ENCODE data around the gene MEGF6. TPM values are rescaled to one million over a fixed set of nuclear protein-coding genes. Genes with fewer than 3 reads are reported as not detected.
A peak's percentile ranks its signal among the peaks of the same experiment; 100 is the strongest.

The MEGF6 gene
- total RNA-seq, 1 experiment from 2014 or later = 21.3 TPM

DNA sequence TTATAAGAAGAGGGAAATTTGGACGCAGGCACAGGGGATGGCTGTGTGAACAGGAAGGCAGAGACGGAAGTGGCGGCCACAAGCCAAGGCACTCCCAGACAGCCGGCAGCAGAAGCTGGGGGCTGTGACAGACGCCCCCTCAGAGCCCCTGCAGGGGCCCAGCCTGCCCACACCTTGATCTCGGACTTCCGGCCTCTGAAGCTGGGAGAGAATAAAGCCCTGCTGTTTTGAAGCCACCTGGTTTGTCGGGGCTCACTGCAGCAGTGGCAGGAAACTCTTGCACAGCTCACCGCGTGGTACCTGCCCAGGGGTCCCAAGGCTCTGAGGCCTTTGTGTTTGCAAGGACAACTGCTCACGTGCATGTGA is 13.7 kb downstream of the MEGF6 start:
- no peak for DNase-seq
- H2BK120ac ChIP-seq (ENCODE audit: low read depth, low read length, poor library complexity, severe bottlenecking) = no peak overlapping the region
- no peak overlapping the region for H3K18ac ChIP-seq (ENCODE audit: insufficient read length, low read depth, low read length)
- Mint-ChIP-seq H3K4me3 (peak overlapping the region in 1 of 2 experiments; percentile 60; a peak in 2 of 5 replicates), H3K9me3 (no peaks in the 10 kb centered on the region), H3K27me3 (ENCODE audit: low read depth) (no peaks in the 10 kb centered on the region), H3K36me3 (ENCODE audit: insufficient read depth in 1 of 3, low read depth in 3 of 3) (peaks cover 0 to 2% (median 0%) of the 10 kb centered on the region in 3 experiments; a peak in 2 of 7 replicates), H3K4me1 (peaks cover 17 to 28% of the 10 kb centered on the region in 2 experiments), H3K27ac (peak overlapping the region; percentile 59 to 96 (median 93); a peak in 5 of 7 replicates)
- no peak overlapping the region for H3K27ac ChIP-seq (ENCODE audit: insufficient read length, low read depth, low read length)
- no peaks in the 10 kb centered on the region for H3K27me3 ChIP-seq (ENCODE audit: insufficient read depth, low read length)
- no peak overlapping the region for H3K9ac ChIP-seq (ENCODE audit: extremely low read depth, insufficient read length, low read length)
- no peak overlapping the region for H3T11ph ChIP-seq (ENCODE audit: low read length)
- no peaks in the 10 kb centered on the region for H4K20me1 ChIP-seq (ENCODE audit: control insufficient read depth, insufficient read depth, insufficient read length)
- no peak overlapping the region for H3K4me2 ChIP-seq (ENCODE audit: insufficient read depth, insufficient read length, low read length)
- no peak overlapping the region for H3K23ac ChIP-seq (ENCODE audit: insufficient read length, low read depth, low read length)
- H3K56ac ChIP-seq (ENCODE audit: insufficient read length, low read depth, low read length) = no peak overlapping the region
- no peaks in the 10 kb centered on the region for H3K79me1 ChIP-seq (ENCODE audit: insufficient read depth, low read depth, low read length, poor library complexity, severe bottlenecking)
- no peak for TF ChIP-seq CTCF (conservative IDR thresholded peaks at IDR 0.05)
- H2AK5ac ChIP-seq (ENCODE audit: insufficient read length, low read length) = no peak overlapping the region
- no peak overlapping the region for H3K14ac ChIP-seq (ENCODE audit: insufficient read depth, low read length)
- H4K8ac ChIP-seq (replicated peaks; ENCODE audit: insufficient read length, low read depth, low read length) = no peak overlapping the region
- H4K91ac ChIP-seq (ENCODE audit: insufficient read length, low read depth, low read length) = no peak overlapping the region
- no peak overlapping the region for H4K5ac ChIP-seq (ENCODE audit: insufficient read length, low read depth, low read length)
- peaks cover 3% of the 10 kb centered on the region; the same call in 1 of the 2 replicates for H3K4me1 ChIP-seq (ENCODE audit: insufficient read depth, low read length)
- no peaks in the 10 kb centered on the region for H3K79me2 ChIP-seq (ENCODE audit: insufficient read depth, low read length)
- no peak overlapping the region for H2BK20ac ChIP-seq (ENCODE audit: low read depth, low read length, poor library complexity, severe bottlenecking)
- no CpG with 5 or more reads among the region's 11 CpGs for WGBS (ENCODE audit: extremely low coverage, insufficient read length, low lambda C conversion rate)
- no peak overlapping the region for H2BK15ac ChIP-seq (ENCODE audit: low read depth, low read length)
- H3K4ac ChIP-seq (ENCODE audit: low read depth, low read length) = no peak overlapping the region
- H2BK5ac ChIP-seq (ENCODE audit: insufficient read length, low read length) = no peak overlapping the region
- H3K9me3 ChIP-seq (ENCODE audit: control insufficient read depth, low read depth, low read length) = no peaks in the 10 kb centered on the region
- H2BK12ac ChIP-seq (ENCODE audit: insufficient read length, low read depth, low read length) = no peak overlapping the region
- H3K23me2 ChIP-seq (ENCODE audit: insufficient read length, low read depth, low read length, poor library complexity, severe bottlenecking) = no peaks in the 10 kb centered on the region
- H2AFZ ChIP-seq (ENCODE audit: low read length) = no peak overlapping the region
